Osteoblast (primary cell): ENCODE results near the gene LYPLAL1. TPM values are rescaled to one million over a fixed set of nuclear protein-coding genes. Genes with fewer than 3 reads are reported as not detected.

Experiments
- DNase-seq: peaks from one replicate; pipeline ENCODE4 v3.0.0; 2011; ENCODE audit warnings: low spot score, mixed read lengths; ENCODE audit not compliant: insufficient read length; ENCODE audit errors: missing footprints
- H2AFZ ChIP-seq: 2 replicates; pipeline ENCODE4 v1.6.0; 2011; ENCODE audit warnings: mild to moderate bottlenecking, low read length
- H3K27ac ChIP-seq: 2 replicates; pipeline ENCODE4 v1.5.1; 2011; ENCODE audit warnings: mild to moderate bottlenecking, low read depth, low read length, moderate library complexity
- H3K27me3 ChIP-seq: 2 replicates; pipeline ENCODE4 v1.6.0; 2012; ENCODE audit warnings: mild to moderate bottlenecking, control low read depth, inconsistent platforms, low read length, moderate library complexity; ENCODE audit not compliant: insufficient read depth
- H3K36me3 ChIP-seq: 2 replicates; pipeline ENCODE4 v1.5.1; 2011; ENCODE audit warnings: mild to moderate bottlenecking, low read length, control low read depth, moderate library complexity; ENCODE audit not compliant: insufficient read depth
- H3K4me1 ChIP-seq: 2 replicates; pipeline ENCODE4 v1.5.1; 2011; ENCODE audit warnings: mild to moderate bottlenecking, low read length, control low read depth, moderate library complexity; ENCODE audit not compliant: insufficient read depth
- H3K4me2 ChIP-seq: 2 replicates; pipeline ENCODE4 v1.6.0; 2011; ENCODE audit warnings: mild to moderate bottlenecking, low read length; ENCODE audit not compliant: insufficient read depth
- H3K4me3 ChIP-seq: fragments of 200-600 bp; sonication (generic); 3 replicates; pipeline ENCODE4 v1.5.1; 2012; ENCODE audit warnings: mild to moderate bottlenecking, low read length, inconsistent platforms; ENCODE audit not compliant: insufficient read depth
- H3K79me2 ChIP-seq: 2 replicates; pipeline ENCODE4 v1.6.0; 2012; ENCODE audit warnings: mild to moderate bottlenecking, low read length, control low read depth, inconsistent platforms; ENCODE audit not compliant: insufficient read depth
- H3K9me3 ChIP-seq: 2 replicates; pipeline ENCODE4 v1.5.1; 2011; ENCODE audit warnings: low read depth, low read length, control low read depth
- H4K20me1 ChIP-seq: 2 replicates; pipeline ENCODE4 v1.6.0; 2012; ENCODE audit warnings: mild to moderate bottlenecking, low read length, control low read depth; ENCODE audit not compliant: insufficient read depth
- CTCF ChIP-seq: IDR thresholded peaks from 2 replicates; pipeline ENCODE4 v1.5.1; 2011; ENCODE audit warnings: mild to moderate bottlenecking, low read depth, low read length, moderate library complexity; ENCODE audit errors: extremely low read depth
- total RNA-seq: library from RNA; depleted of rRNA; stranded (reverse); fragments of >200 nt; gene quantifications from 2 replicates; pipeline ENCODE4 v1.2.3, GENCODE V29; 2012

The LYPLAL1 gene
- total RNA-seq, 1 donor, result 33.7 TPM

- TF ChIP-seq CTCF, result no peak
- Histone ChIP-seq H3K27me3 (no peaks in the 10 kb centered on the region), H3K4me3 (no peak overlapping the region), H3K9me3 (peaks cover 4% of the 10 kb centered on the region), H3K27ac (no peak overlapping the region), H2AFZ (no peak overlapping the region), H3K36me3 (no peaks in the 10 kb centered on the region), H4K20me1 (no peaks in the 10 kb centered on the region), H3K4me1 (no peaks in the 10 kb centered on the region), H3K4me2 (no peak overlapping the region), H3K79me2 (no peaks in the 10 kb centered on the region)
- DNase-seq, result no peak
Observed at GRCh38 chr1:219257751-219258150, 84.1 kb downstream of the LYPLAL1 start.

GRCh38 chr1:219261454-219261853, 87.8 kb downstream of the LYPLAL1 start:
- H3K9me3 ChIP-seq, result peaks cover 4% of the 10 kb centered on the region
- H2AFZ ChIP-seq, result no peak overlapping the region
- H3K4me2 ChIP-seq, result no peak overlapping the region
- no peak overlapping the region for H3K27ac ChIP-seq
- TF ChIP-seq CTCF, result no peak
- DNase-seq, result no peak
- no peaks in the 10 kb centered on the region for H3K36me3 ChIP-seq
- no peaks in the 10 kb centered on the region for H4K20me1 ChIP-seq
- H3K27me3 ChIP-seq, result no peaks in the 10 kb centered on the region
- H3K79me2 ChIP-seq, result no peaks in the 10 kb centered on the region
- peaks cover 5% of the 10 kb centered on the region for H3K4me1 ChIP-seq
- no peak overlapping the region for H3K4me3 ChIP-seq
